Amniotic stem cell (primary cell): ENCODE data around the gene ZNF567.

Experiments
- DNase-seq: peaks from one replicate; lab custom pipeline; 2025; lab: John Stamatoyannopoulos, UW

ZNF567 gene

GRCh38 chr19:36750066-36750691 is 62.8 kb downstream of the ZNF567 start:
- no peak for DNase-seq
